ENCODE data around the gene DBX2. TPM values are rescaled to one million over a fixed set of nuclear protein-coding genes. Genes with fewer than 3 reads are reported as not detected.

DBX2 gene
- total and polyA plus RNA-seq, 2 donors (not counting 1 experiment from before 2014, with no cell fraction given): not detected

DNA sequence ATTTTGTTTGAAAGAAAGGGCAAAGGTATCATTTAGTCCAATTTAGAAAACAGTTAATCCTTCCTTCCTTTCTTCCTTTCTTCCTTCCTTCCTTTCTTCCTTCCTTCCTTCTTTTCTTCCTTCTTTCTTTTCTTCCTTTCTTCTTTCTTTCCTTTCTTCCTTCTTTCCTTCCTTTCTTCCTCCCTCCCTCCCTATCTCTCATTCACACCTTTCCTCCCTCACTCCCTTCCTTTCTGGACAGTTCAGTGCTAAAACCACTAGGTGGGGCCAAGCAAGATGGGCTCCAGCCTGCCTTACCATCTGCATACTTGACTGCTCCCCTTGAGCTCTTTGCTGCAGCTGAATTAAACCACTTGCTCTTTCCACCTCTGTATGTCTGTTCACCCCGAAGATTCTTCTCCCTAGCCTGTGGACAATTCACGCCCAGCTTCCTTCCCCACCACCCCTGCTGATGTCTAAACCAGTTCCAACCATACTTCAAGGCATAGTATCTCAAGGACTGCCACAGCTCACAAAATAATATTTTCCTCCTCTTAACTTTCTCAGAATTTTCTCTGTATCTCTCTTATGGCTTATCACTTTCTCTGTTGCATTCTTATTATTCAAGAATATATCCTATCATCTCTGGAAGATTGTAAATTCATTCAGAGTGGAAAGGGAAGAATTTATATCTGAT is 78.0 kb downstream of the DBX2 start:
- Histone ChIP-seq H3K27ac (ENCODE audit: low read length in 2 of 2) (no peak overlapping the region), H3K4me1 (ENCODE audit: control insufficient read depth in 2 of 2, insufficient read depth in 2 of 2, low read length in 2 of 2) (no peaks in the 10 kb centered on the region), H4K20me1 (ENCODE audit: control insufficient read depth, insufficient read depth, low read length, poor library complexity, severe bottlenecking) (no peaks in the 10 kb centered on the region), H3K36me3 (replicated peaks in 1 of 2; ENCODE audit: control extremely low read depth in 1 of 2, control insufficient read depth in 1 of 2, extremely low read depth in 1 of 2, insufficient read depth in 2 of 2, low read length in 1 of 2) (no peaks in the 10 kb centered on the region), H3K79me2 (ENCODE audit: control insufficient read depth, insufficient read depth, low read length) (no peaks in the 10 kb centered on the region), H3K4me2 (replicated peaks; ENCODE audit: low read depth, low read length, poor library complexity, severe bottlenecking) (no peak overlapping the region), H3K27me3 (replicated peaks in 1 of 4; ENCODE audit: control extremely low read depth in 1 of 4, control insufficient read depth in 3 of 4, insufficient read depth in 4 of 4, low read length in 3 of 4) (no peaks in the 10 kb centered on the region), H3K9me3 (ENCODE audit: control extremely low read depth in 1 of 3, control insufficient read depth in 2 of 3, insufficient read depth in 1 of 3, low read length in 2 of 3) (no peaks in the 10 kb centered on the region), H2AFZ (ENCODE audit: insufficient read depth, low read depth, low read length, poor library complexity, severe bottlenecking) (no peak overlapping the region), H3K9ac (ENCODE audit: low read length) (no peak overlapping the region), H3K4me3 (ENCODE audit: control extremely low read depth in 1 of 5, extremely low read depth in 1 of 5, insufficient read depth in 1 of 5, low read depth in 2 of 5, low read length in 4 of 5) (no peak overlapping the region)
- TF ChIP-seq EZH2 (IDR thresholded peaks at IDR 0.05; ENCODE audit: borderline replicate concordance, insufficient read depth, low read depth, low read length, poor library complexity, severe bottlenecking): no peak
- TF ChIP-seq, protein P1, sequence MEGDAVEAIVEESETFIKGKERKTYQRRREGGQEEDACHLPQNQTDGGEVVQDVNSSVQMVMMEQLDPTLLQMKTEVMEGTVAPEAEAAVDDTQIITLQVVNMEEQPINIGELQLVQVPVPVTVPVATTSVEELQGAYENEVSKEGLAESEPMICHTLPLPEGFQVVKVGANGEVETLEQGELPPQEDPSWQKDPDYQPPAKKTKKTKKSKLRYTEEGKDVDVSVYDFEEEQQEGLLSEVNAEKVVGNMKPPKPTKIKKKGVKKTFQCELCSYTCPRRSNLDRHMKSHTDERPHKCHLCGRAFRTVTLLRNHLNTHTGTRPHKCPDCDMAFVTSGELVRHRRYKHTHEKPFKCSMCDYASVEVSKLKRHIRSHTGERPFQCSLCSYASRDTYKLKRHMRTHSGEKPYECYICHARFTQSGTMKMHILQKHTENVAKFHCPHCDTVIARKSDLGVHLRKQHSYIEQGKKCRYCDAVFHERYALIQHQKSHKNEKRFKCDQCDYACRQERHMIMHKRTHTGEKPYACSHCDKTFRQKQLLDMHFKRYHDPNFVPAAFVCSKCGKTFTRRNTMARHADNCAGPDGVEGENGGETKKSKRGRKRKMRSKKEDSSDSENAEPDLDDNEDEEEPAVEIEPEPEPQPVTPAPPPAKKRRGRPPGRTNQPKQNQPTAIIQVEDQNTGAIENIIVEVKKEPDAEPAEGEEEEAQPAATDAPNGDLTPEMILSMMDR (IDR thresholded peaks at IDR 0.05): peak; percentile 31
- H3K27me3 Mint-ChIP-seq: no peaks in the 10 kb centered on the region
- ATAC-seq (ENCODE audit: low read depth): no peak
- intact Hi-C loops (cut with micrococcal nuclease): no loop called here
- POLR2A ChIA-PET: no interaction called here
- no peaks in the 10 kb centered on the region for H3K4me1 Mint-ChIP-seq
- no peak overlapping the region for H3K27ac Mint-ChIP-seq
- 74% methylated on average over 2 of the region's 2 CpGs for WGBS (ENCODE audit: insufficient coverage)
- CTCF ChIA-PET: no interaction called here
- H3K9me3 Mint-ChIP-seq (ENCODE audit: insufficient read depth): peaks cover 3% of the 10 kb centered on the region
- no peak overlapping the region for H3K4me3 Mint-ChIP-seq
- DNase-seq: no peak

DNA sequence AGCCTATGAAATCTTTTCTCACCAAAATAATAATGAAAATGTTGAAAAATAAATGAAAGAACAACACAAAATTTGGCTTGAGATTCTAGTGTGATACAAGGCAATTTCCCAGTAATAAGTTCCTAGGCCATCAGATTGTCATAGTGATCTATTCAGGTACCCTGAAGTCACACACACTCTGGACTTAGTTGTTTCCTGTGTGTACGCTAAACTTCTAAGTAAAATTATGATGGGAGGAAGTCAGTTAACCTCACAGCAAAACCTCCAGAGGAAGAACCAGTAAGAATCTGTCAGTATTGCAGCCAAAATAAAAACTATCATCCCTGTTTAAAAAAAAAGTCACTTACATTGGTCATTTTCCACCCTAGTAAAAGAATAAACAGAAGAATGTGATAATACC is 81.9 kb downstream of the DBX2 start:
- no CpG with 5 or more reads among the region's 1 CpG for WGBS (ENCODE audit: insufficient coverage)
- Histone ChIP-seq H3K4me2 (replicated peaks; ENCODE audit: low read depth, low read length, poor library complexity, severe bottlenecking) (no peak overlapping the region), H3K36me3 (replicated peaks in 1 of 2; ENCODE audit: control extremely low read depth in 1 of 2, control insufficient read depth in 1 of 2, extremely low read depth in 1 of 2, insufficient read depth in 2 of 2, low read length in 1 of 2) (no peaks in the 10 kb centered on the region), H3K79me2 (ENCODE audit: control insufficient read depth, insufficient read depth, low read length) (no peaks in the 10 kb centered on the region), H2AFZ (ENCODE audit: insufficient read depth, low read depth, low read length, poor library complexity, severe bottlenecking) (no peak overlapping the region), H3K4me1 (ENCODE audit: control insufficient read depth in 2 of 2, insufficient read depth in 2 of 2, low read length in 2 of 2) (no peaks in the 10 kb centered on the region), H3K27ac (ENCODE audit: low read length in 2 of 2) (no peak overlapping the region), H3K4me3 (ENCODE audit: control extremely low read depth in 1 of 5, extremely low read depth in 1 of 5, insufficient read depth in 1 of 5, low read depth in 2 of 5, low read length in 4 of 5) (no peak overlapping the region), H3K9me3 (ENCODE audit: control extremely low read depth in 1 of 3, control insufficient read depth in 2 of 3, insufficient read depth in 1 of 3, low read length in 2 of 3) (no peaks in the 10 kb centered on the region), H3K9ac (ENCODE audit: low read length) (no peak overlapping the region), H4K20me1 (ENCODE audit: control insufficient read depth, insufficient read depth, low read length, poor library complexity, severe bottlenecking) (no peaks in the 10 kb centered on the region), H3K27me3 (replicated peaks in 1 of 4; ENCODE audit: control extremely low read depth in 1 of 4, control insufficient read depth in 3 of 4, insufficient read depth in 4 of 4, low read length in 3 of 4) (no peaks in the 10 kb centered on the region)
- H3K4me3 Mint-ChIP-seq: no peak overlapping the region
- no peak for ATAC-seq (ENCODE audit: low read depth)
- ChIA-PET POLR2A (no interaction called here), CTCF (no interaction called here)
- no peak for DNase-seq
- peaks cover 8% of the 10 kb centered on the region for H3K9me3 Mint-ChIP-seq (ENCODE audit: insufficient read depth)
- intact Hi-C loops (cut with micrococcal nuclease): no loop called here
- TF ChIP-seq, protein P1 (IDR thresholded peaks at IDR 0.05): no peak
- TF ChIP-seq EZH2 (IDR thresholded peaks at IDR 0.05; ENCODE audit: borderline replicate concordance, insufficient read depth, low read depth, low read length, poor library complexity, severe bottlenecking): no peak
- H3K27me3 Mint-ChIP-seq: no peaks in the 10 kb centered on the region
- H3K4me1 Mint-ChIP-seq: no peaks in the 10 kb centered on the region
- no peak overlapping the region for H3K27ac Mint-ChIP-seq

Other genes starting within 250 kb of the DBX2 start
- 0.39 TPM in 1 of 2 replicates, not detected in the other for gene NELL2, start 174.8 kb downstream of the DBX2 start, total RNA-seq
- gene NELL2, start 174.8 kb downstream of the DBX2 start, polyA plus RNA-seq: 0.22 and 2.7 TPM in 2 replicates
- gene ANO6, start 165.0 kb upstream of the DBX2 start, total RNA-seq: 18.7 and 19.5 TPM in 2 replicates
- 6.6 and 7.0 TPM in 2 replicates for gene ANO6, start 165.0 kb upstream of the DBX2 start, polyA plus RNA-seq

Data from B cell (primary cell).